Measurements from ENCODE around the gene ITSN1.

ITSN1 gene

DNA sequence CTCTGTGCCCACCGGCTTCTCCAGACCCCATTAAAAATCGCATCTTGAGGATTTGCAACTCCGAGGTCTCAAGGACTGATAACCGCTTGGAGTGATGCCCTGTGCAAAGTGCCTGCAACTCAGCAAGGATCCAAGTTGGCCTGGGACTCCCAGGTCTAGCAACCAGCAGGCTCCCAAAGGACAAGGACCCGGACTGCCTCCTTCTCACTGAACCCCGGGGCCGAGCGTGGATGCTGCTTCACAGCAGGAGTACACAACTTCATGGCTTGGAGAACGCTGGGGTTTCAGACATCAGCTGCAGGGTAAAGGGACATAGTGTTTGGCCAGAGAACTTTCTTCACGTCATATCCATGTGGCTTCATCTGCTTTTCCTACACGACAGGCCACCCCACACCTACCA, 208.1 kb downstream of the ITSN1 start:
- no peaks in the 10 kb centered on the region for H3K9me3 ChIP-seq
- no peaks in the 10 kb centered on the region for H3K4me1 ChIP-seq (ENCODE audit: control insufficient read depth in 1 of 2, insufficient read depth in 1 of 2, low read depth in 1 of 2, low read length in 1 of 2)
- H3K27me3 ChIP-seq: no peaks in the 10 kb centered on the region
- H3K36me3 ChIP-seq: no peaks in the 10 kb centered on the region
- H3K27ac ChIP-seq: no peak overlapping the region
- TF ChIP-seq, protein P1, sequence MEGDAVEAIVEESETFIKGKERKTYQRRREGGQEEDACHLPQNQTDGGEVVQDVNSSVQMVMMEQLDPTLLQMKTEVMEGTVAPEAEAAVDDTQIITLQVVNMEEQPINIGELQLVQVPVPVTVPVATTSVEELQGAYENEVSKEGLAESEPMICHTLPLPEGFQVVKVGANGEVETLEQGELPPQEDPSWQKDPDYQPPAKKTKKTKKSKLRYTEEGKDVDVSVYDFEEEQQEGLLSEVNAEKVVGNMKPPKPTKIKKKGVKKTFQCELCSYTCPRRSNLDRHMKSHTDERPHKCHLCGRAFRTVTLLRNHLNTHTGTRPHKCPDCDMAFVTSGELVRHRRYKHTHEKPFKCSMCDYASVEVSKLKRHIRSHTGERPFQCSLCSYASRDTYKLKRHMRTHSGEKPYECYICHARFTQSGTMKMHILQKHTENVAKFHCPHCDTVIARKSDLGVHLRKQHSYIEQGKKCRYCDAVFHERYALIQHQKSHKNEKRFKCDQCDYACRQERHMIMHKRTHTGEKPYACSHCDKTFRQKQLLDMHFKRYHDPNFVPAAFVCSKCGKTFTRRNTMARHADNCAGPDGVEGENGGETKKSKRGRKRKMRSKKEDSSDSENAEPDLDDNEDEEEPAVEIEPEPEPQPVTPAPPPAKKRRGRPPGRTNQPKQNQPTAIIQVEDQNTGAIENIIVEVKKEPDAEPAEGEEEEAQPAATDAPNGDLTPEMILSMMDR (IDR thresholded peaks at IDR 0.05): no peak
- no peak overlapping the region for H3K4me3 ChIP-seq (ENCODE audit: low read depth in 1 of 2, low read length in 1 of 2)

GRCh38 chr21:33850985-33851384, 208.7 kb downstream of the ITSN1 start:
- Histone ChIP-seq H3K36me3 (no peaks in the 10 kb centered on the region), H3K9me3 (no peaks in the 10 kb centered on the region), H3K4me3 (ENCODE audit: low read depth in 1 of 2, low read length in 1 of 2) (no peak overlapping the region), H3K27me3 (no peaks in the 10 kb centered on the region), H3K27ac (no peak overlapping the region), H3K4me1 (ENCODE audit: control insufficient read depth in 1 of 2, insufficient read depth in 1 of 2, low read depth in 1 of 2, low read length in 1 of 2) (no peaks in the 10 kb centered on the region)
- TF ChIP-seq, protein P1 (IDR thresholded peaks at IDR 0.05): no peak

DNA sequence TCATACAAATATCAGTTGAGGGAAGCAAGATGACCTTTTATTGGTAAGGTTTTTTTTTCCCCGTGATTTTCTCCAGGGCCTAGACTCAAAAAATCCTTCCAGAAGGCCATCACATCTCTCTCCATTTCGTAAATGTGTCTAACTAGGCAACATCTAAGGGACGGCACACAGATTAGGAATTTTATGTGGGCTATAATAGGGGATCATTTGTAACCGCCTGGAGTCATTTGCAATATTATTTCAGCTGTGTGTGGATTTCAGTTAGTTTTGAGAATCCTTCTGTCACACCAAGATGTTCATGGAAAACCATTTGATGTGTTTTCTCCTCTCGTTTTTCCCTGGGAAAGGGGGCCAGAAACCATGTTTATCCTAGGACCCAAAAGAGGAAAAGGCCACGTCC, 210.2 kb downstream of the ITSN1 start:
- Histone ChIP-seq H3K4me3 (ENCODE audit: low read depth in 1 of 2, low read length in 1 of 2) (no peak overlapping the region), H3K27me3 (no peaks in the 10 kb centered on the region), H3K9me3 (no peaks in the 10 kb centered on the region), H3K4me1 (ENCODE audit: control insufficient read depth in 1 of 2, insufficient read depth in 1 of 2, low read depth in 1 of 2, low read length in 1 of 2) (no peaks in the 10 kb centered on the region), H3K36me3 (no peaks in the 10 kb centered on the region), H3K27ac (no peak overlapping the region)
- TF ChIP-seq, protein P1 (IDR thresholded peaks at IDR 0.05): no peak

DNA sequence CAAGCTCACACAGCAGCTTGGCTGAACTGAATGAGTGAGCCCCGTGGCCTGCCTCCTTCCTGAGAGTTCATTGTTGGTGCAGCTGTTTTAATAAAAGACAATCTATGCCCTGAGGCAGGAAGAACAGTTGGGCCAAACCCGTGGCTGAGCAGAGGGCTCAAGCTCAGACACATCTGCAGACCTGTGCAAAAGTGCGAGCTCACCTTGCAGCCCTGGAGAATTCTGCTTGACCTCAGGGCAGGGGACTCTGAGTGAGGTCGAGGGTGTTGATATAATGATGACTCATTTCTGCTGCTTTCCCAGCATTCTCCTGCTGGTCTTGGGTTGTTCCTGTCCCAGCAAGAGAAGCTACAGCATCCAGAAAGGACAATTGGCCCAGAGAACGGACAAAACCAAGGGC, 212.3 kb downstream of the ITSN1 start:
- Histone ChIP-seq H3K4me1 (ENCODE audit: control insufficient read depth in 1 of 2, insufficient read depth in 1 of 2, low read depth in 1 of 2, low read length in 1 of 2) (no peaks in the 10 kb centered on the region), H3K27me3 (no peaks in the 10 kb centered on the region), H3K36me3 (no peaks in the 10 kb centered on the region), H3K27ac (no peak overlapping the region), H3K9me3 (no peaks in the 10 kb centered on the region), H3K4me3 (ENCODE audit: low read depth in 1 of 2, low read length in 1 of 2) (no peak overlapping the region)
- TF ChIP-seq, protein P1 (IDR thresholded peaks at IDR 0.05): no peak

- Histone ChIP-seq H3K9me3 (no peaks in the 10 kb centered on the region), H3K27me3 (no peaks in the 10 kb centered on the region), H3K4me3 (ENCODE audit: low read depth in 1 of 2, low read length in 1 of 2) (no peak overlapping the region), H3K36me3 (no peaks in the 10 kb centered on the region), H3K4me1 (ENCODE audit: control insufficient read depth in 1 of 2, insufficient read depth in 1 of 2, low read depth in 1 of 2, low read length in 1 of 2) (no peaks in the 10 kb centered on the region), H3K27ac (no peak overlapping the region)
- TF ChIP-seq, protein P1 (IDR thresholded peaks at IDR 0.05): no peak
Measured at GRCh38 chr21:33855190-33855589, 212.9 kb downstream of the ITSN1 start.
